Inflammatory macrophage (primary cell): ENCODE data around the gene SMCR8.
"Not testable (repeated sequence)": the region's sequence is repeated elsewhere in the genome, so short reads cannot be mapped to it uniquely, and the experiment has no call there.

Experiments
- DNase-seq, 2 donors: peaks; one replicate each; pipeline ENCODE4 v3.0.0-alpha.2; 2020 to 2022

Gene SMCR8

DNA sequence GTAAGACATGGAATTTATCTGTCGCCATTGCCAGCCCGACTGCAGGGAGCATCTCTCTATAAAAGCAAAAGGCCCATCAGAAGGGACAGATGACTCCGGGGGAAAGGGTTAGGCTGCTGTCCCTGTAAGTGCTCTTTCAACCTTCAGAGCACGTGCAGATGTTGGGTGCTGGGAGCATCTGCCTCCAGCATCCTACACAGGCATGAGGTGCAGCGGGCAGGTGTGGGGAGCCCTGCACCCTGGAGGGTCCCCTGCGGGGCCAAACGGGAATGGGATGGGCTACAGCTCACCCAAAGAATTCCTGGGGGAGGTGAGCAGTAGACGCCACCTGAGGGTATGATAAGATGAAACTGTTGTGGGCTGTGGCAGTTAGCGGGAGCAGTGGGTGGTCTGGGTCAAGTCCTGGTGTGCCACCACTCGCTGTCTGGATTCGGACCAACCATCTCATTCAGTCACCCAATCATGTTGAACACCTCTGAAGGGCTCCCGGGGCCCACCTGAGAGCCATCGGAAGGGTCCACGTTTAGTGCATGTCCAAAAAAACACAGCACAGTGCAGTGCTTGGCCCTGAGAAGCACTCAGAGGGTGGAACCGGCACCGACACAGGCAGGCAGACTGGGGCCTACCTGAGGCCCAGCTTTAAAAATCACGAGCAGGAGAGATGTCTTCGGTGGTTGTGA is 3.8 kb downstream of the SMCR8 start:
- DNase-seq: no peak

GRCh38 chr17:18319604-18320256 is 4.6 kb downstream of the SMCR8 start:
- DNase-seq: peak; percentile 18 to 29

DNA sequence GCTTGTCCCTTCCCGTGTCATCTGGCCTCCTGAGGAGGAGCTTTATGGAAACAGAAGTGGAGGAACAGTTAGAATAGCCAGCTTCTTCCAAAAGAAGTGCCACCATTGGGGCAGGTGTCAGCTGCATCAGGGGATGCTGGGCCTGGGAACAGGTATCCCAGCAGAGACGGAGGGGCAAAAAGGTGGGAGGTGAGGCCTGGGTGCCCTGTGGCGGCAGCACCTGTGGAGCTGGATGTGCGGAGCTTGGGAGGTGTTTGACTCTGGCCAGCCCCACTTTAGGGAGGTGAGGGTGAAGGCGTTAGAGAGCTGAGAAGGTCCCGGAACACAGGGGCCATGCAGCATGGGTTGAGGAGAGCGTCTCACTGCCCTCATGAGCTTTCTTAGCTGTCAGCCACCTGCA is 5.2 kb downstream of the SMCR8 start:
- no peak for DNase-seq

- no peak for DNase-seq
These were observed 6.2 kb downstream of the SMCR8 start for GRCh38 chr17:18321309-18321708.

DNA sequence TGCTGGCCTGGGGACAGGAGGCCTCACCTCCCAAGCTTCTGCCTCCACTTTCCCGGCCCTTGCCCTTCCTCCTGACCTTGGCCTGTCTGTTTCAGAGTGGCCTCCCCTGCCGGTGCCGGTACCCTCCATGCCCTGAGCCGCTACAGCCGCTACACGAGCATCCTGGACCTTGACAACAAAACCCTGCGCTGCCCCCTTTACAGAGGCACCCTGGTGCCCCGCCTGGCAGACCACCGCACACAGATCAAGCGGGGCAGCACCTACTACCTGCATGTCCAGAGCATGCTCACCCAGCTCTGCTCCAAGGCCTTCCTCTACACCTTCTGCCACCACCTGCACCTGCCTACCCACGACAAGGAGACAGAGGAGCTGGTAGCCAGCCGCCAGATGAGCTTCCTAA is 7.4 kb downstream of the SMCR8 start:
- no peak for DNase-seq

- DNase-seq: no peak
These were observed 7.9 kb downstream of the SMCR8 start for GRCh38 chr17:18323007-18323406.

GRCh38 chr17:18323507-18324139 is 8.5 kb downstream of the SMCR8 start:
- DNase-seq: no peak

DNA sequence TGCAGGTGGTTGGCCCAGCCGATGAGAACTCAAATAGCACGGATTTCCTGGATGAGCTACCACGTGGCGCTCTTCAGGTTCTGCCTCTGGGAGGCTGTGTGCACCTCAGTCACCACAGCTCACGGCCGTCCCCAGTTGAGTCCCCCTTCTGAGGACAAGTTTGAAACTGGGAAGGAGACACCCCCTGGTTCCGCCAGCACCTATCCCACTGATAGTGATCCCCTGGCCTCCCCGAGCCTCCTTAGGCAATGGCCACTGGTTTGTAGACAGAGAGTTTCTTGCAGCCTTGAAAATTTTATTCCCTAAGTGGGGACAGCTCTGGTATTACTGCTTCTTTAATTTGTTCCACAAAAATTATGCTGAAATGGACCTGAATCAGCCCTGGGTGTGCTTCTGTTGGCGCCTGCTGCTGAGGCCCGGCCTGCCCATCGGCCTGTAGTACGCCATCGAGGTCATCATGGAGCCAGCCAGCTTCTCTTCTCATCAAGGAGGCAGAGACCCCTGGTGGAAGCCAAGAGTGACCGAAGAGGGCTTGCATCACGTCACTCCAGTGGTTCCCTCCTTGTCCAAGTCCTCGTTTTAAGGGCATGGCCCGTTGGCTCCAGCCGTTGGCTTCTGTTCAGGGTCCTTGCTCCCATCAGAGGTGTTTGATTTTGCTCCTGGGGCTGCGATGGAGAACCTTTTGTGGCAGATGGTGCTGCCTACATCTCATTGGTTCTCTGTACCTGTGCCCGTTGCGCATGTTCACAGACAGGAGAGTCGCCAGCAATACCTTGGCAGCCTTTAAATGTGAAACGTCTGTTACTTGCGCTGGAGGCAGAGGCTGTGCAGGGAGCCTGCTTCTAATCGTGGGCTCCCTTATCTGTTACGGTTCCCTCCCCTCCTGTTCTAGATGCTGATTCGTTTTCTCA is 9.3 kb downstream of the SMCR8 start:
- no peak for DNase-seq

DNA sequence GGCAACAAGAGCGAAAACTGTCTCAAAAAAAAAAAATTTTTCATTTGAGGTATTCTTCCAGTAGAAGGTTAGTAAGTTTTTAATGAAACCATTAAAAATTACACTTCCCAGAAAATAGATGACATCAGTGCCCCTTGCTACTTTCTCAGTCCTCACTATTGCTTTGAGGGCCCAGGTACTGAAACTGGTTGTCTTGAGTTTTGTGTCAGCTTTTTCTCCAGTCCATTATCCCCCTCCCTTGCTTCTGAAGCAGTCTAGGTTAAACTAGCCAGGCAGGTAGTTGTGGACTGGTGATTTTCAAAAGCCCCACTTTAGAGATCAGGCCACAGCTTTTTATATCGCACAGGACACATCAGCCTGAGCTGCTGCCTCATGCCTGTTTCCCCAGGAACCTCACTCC is 10.9 kb downstream of the SMCR8 start:
- no peak for DNase-seq

DNA sequence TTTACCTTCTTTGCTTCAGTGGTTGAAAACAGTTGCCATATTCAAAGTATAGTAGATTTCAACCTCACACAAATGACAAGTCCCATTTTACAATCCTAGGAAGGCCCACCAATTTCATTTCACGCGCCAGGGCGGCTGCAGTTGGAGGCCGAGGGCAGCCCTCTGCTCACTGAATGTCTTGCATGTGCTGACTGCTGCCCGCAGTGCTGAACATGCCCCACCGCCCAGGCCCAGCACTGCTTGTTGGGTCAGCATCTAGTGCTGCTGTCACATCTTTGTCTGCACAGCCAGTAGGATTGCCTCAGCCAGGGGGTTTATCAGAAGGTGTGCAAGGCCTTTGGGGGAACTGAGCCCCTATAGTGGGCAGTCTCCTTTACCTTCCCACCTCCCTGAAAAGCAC is 11.5 kb downstream of the SMCR8 start:
- DNase-seq: no peak

DNA sequence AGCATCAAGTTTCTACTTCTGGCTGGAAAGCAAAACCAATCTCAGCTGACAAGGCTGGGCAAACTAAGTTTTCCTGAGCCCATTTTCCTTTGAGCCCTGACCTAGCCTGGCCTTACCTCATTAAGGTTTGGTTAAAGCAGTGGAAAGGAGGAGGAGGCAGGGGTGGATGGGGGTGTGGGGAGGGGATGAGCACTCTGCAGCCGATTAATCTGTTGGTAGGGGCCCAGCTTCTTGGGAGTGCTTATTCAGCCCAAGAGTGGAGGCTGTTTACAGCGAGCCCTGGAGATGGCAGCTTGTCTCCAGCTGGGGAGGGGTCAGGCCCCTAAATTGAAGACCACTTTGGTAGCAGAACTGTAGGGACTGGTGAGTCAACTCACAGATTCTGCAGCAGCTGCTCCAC is 12.0 kb downstream of the SMCR8 start:
- no peak for DNase-seq

- DNase-seq: no peak
These were observed 12.5 kb downstream of the SMCR8 start for GRCh38 chr17:18327556-18327955.

- DNase-seq: no peak
These were observed 13.6 kb downstream of the SMCR8 start for GRCh38 chr17:18328643-18329204.

- no peak for DNase-seq
These were observed 16.8 kb downstream of the SMCR8 start for GRCh38 chr17:18331879-18332278.

GRCh38 chr17:18332909-18333489 is 17.9 kb downstream of the SMCR8 start:
- no peak for DNase-seq

GRCh38 chr17:18338158-18338557 is 23.1 kb downstream of the SMCR8 start:
- DNase-seq: not testable (repeated sequence)

DNA sequence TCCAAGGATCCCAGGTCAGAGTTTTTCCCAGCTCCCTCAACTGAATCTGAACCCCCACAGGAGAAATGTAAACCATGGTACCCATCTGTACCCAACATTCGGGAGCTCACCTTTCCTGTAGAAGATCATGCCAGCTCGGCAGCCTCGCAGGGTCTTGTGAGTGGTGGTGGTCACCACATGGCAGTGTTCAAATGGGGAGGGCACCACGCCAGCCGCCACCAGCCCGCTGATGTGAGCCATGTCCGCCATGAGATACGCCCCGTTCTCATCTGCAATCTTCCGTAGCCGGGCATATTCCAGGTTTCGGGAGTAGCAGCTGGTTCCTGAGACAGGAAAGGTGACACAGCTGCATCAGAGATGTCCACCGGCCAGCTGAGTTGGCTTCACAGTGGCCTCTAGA is 24.8 kb downstream of the SMCR8 start:
- no peak for DNase-seq

- DNase-seq: no peak
These were observed 28.9 kb downstream of the SMCR8 start for GRCh38 chr17:18344021-18344420.

- no peak for DNase-seq
These were observed 38.4 kb downstream of the SMCR8 start for GRCh38 chr17:18353541-18353940.

- DNase-seq: peak; percentile 76 to 82
These were observed 41.5 kb downstream of the SMCR8 start for GRCh38 chr17:18356624-18357023.

GRCh38 chr17:18360518-18360917 is 45.4 kb downstream of the SMCR8 start:
- no peak for DNase-seq
